ENCODE measurements around the gene ANTKMT.
"Not testable (repeated sequence)": the region's sequence is repeated elsewhere in the genome, so short reads cannot be mapped to it uniquely, and the experiment has no call there.

The ANTKMT gene

DNA sequence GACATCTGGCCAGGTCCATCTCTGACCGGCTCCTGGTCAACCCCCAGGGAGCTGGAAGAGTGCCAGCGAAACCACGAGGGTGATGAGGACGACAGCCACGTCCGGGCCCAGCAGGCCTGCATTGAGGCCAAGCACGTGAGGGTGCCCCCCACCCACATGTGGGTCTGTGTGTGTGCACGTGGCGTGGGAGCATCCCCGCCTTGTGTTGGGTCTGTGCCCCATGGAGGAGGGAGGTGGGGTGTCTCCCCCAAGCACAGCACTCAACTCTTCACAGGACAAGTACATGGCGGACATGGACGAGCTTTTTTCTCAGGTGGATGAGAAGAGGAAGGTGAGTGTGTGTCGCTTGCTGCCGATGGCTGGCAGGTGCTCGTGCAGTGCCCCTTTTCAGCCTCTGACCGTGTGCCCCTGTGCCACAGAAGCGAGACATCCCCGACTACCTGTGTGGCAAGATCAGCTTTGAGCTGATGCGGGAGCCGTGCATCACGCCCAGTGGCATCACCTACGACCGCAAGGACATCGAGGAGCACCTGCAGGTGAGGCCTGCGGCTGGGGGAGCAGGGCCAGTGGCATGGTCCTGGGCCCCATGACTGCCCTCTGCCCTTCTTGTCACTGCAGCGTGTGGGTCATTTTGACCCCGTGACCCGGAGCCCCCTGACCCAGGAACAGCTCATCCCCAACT, 39.1 kb upstream of the ANTKMT start:
- no peak for DNase-seq (ENCODE audit: low read depth in 1 of 2, low spot score in 1 of 2)

GRCh38 chr16:682493-683395, 38.2 kb upstream of the ANTKMT start:
- DNase-seq (ENCODE audit: low read depth in 1 of 2, low spot score in 1 of 2): no peak

DNA sequence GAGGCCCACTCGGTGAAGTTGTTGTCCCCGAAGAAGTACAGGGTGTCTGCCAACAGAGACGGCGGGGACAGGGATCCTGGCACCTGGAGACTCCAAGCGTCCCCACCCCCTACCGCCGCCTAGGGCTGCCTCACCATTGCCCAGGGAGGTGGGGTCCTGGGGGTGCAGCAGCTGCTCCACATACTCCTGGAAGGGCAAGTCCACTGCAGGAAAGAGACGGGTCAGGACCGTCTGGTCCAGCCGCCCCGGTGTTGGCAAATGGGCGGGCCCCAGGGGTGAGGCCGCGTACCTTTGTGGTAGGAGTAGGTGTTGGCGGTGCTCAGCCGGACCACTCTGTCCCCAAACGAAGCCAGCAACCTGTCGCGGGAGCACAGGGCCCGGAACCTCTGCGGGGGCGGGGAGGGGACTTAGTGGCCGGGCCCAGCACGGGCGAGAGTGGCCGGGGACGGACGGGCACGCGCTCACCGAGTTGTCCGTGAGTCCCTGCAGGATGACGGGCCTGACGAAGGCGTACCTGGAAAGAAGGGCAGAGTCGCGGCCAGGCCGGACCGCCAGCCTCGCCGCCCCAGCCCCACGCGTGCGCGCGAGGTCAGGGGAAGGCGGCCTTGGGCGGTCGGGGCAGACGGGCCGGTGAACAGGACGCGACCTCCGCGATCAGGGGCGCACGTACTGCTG, 37.4 kb upstream of the ANTKMT start:
- no peak for DNase-seq (ENCODE audit: low read depth in 1 of 2, low spot score in 1 of 2)

DNA sequence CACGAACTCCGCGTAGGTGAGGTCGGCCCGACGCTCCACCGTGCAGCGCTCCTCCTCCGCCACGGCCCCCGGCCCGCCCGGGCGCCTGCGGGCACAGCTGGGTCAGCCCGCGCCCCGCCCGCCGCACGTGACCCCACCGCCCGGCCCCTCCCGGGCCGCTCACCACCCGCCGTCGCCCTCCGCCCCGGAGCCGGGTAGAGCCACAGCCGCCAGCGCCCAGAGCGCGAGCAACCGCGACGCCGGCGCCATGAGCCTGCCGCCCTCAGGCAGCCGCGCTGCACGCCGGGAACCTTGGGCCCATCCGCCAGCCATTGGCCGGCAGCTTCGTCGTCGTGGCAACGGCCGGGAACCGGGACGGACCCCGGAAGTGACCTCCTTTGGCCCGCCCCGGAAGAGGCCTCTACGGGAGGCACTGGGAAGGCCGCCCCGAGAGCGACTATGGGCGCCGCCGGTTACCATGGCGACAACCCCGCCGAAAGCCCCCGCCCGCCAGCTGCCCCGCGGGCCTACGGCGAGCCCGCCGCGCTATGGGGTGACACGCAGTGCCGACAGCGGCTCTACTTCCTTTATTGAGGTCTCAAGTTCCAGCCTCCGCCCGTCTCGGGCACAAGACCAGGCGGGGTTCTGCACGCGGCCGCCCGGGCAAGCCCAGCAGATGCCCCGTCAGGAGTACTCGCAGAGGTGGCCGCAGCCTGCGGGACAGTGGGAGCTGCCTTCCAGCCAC, 36.7 kb upstream of the ANTKMT start, which contains the start of gene JMJD8:
Gene JMJD8, minus strand, starts transcription at position 264 of the 724 bp plus-strand sequence. Its CDS starts 15 bp downstream, at position 249.
- DNase-seq (ENCODE audit: low read depth in 1 of 2, low spot score in 1 of 2): peak; percentile 92 to 97

DNA sequence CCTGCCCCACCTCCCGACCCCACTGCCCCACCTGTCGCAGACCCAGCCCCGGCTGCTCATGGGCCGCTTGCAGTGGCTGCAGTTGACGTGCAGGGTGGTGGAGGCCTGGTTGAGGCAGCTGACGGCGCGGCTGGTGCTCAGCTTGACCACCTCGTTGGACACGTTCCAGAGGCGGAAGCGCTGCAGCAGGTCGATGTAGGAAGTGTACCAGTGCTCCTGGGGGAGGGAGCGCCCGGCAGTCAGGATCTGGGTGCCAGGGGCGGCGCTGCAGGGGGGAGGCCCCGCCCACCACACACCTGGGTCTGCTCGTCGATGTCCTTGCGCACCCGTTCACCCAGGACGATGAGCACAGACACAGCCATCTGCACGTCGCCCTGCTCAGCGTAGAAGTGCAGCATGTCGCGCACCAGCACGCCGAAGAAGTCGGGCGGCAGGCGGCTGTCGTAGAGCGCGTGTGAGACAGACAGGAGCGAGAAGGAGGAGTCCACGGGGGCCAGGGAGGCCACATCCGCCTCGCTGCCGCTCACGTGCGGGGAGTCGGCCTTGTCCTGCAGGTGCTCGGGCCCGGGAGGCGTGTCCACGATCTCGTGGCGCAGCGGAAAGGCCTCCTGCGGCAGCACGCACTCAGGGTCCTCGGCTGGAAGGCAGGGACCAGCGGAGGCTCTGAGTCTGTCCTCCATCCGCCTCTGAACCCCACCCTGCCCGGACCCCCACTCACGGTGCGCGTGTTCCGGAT, 35.8 kb upstream of the ANTKMT start:
- DNase-seq (ENCODE audit: low read depth in 1 of 2, low spot score in 1 of 2): no peak

GRCh38 chr16:685967-686366, 35.0 kb upstream of the ANTKMT start:
- no peak for DNase-seq (ENCODE audit: low read depth in 1 of 2, low spot score in 1 of 2)

GRCh38 chr16:686459-687260, 34.3 kb upstream of the ANTKMT start:
- DNase-seq (ENCODE audit: low read depth in 1 of 2, low spot score in 1 of 2): no peak

- DNase-seq (ENCODE audit: low read depth in 1 of 2, low spot score in 1 of 2): no peak
Measured at GRCh38 chr16:687499-687898, 33.4 kb upstream of the ANTKMT start.

GRCh38 chr16:689175-689897, 31.6 kb upstream of the ANTKMT start:
- no peak for DNase-seq (ENCODE audit: low read depth in 1 of 2, low spot score in 1 of 2)

GRCh38 chr16:691242-691641, 29.7 kb upstream of the ANTKMT start:
- DNase-seq (ENCODE audit: low read depth in 1 of 2, low spot score in 1 of 2): not testable (repeated sequence)

DNA sequence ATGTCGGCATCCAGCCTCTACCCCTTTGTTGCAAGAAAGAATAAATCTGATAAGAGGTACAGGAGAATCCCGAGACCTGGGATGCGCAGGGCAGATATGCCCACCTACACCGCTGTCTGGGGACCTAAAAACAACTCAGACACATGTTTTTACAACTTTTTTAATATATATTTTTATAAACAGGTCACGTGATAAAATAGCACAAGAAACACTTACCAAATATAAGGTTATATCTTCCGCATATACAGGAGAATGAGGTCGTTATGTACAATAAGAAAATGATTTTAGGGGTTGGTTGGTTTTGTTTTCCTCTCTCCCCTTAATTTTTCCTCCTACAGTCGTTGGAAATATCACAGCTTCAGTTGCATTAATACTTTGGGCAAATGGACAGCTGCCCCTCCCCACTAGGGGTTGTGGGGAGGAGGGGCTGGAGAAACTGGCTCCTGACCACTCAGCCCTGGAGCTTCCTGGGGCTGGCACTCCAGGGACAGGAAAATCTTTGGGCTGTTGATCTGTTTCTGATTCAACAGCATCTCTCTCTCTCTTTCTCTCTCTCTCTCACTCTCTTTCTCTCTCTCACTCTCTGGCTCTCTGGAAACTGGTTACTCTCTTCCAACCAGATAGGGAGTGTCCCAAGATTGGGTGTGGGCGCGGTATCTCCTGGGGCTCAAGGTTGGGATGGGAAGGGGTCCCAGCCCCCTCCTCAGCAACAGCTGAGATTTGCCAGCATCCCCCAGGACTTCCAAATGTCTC, 28.4 kb upstream of the ANTKMT start:
- no peak for DNase-seq (ENCODE audit: low read depth in 1 of 2, low spot score in 1 of 2)

- no peak for DNase-seq (ENCODE audit: low read depth in 1 of 2, low spot score in 1 of 2)
Measured at GRCh38 chr16:693364-693763, 27.6 kb upstream of the ANTKMT start.

DNA sequence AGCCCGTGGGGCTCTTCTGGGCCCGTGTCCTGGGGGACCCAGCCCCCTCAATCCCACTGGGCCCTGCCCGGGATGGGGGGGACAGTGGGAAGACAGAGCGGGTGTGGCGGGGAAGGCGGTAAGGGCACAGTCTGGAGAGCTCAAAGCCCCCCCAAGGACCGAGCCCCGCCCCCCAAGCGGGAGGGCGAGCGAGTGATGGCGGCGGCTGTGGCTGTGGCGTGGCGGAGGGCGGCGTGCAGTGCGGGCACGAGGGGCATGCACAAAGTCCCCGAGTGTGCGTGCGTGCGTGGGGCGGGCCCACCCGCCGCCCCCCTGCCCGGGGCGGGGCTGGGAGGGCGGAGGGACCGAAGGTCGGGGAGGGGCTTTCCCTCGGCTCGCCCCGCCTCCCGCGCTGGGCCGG, 27.2 kb upstream of the ANTKMT start:
- DNase-seq (ENCODE audit: low read depth in 1 of 2, low spot score in 1 of 2): no peak

GRCh38 chr16:694187-694862, 26.6 kb upstream of the ANTKMT start:
- no peak for DNase-seq (ENCODE audit: low read depth in 1 of 2, low spot score in 1 of 2)

DNA sequence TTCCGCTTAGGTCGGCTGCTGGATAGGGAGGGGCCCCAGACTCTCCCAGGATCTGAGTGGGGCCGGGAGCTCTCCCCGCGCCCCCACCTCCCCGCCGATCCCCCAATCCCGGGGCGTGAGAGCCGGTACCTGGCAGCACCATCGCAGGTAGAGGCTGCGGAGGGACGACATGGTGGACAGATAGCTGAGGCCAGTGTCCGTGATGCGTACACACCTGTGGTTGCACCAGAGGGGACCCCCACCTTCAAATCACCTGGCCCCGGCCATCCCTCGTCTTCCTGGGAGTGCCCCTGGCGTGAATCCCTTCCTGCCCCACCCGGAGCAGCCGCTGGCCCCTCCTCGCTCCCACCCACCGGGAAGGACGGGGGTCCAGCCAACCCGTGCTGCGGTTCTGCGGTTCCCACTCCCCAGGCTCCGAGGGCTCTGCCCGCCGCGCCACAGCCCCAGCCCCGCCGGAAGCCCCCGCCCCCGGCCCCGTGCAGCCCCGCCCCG, 26.0 kb upstream of the ANTKMT start:
- DNase-seq (ENCODE audit: low read depth in 1 of 2, low spot score in 1 of 2): no peak

- peak; percentile 56 to 60 for DNase-seq (ENCODE audit: low read depth in 1 of 2, low spot score in 1 of 2)
Measured at GRCh38 chr16:695355-696089, 25.4 kb upstream of the ANTKMT start.

Data from stimulated activated CD4-positive, alpha-beta T cell treated with anti-CD3 and anti-CD28 coated beads, Interleukin-15, amount 100 ng/mL, for 1 hour (primary cell).